Stimulated activated CD4-positive, alpha-beta T cell treated with anti-CD3 and anti-CD28 coated beads, Interleukin-4, amount 100 ng/mL, for 48 hours (primary cell): ENCODE results near the gene MACROD2.

Source experiments
- DNase-seq, 2 donors: peaks; one replicate each; pipeline ENCODE4 v3.0.0-alpha.2; 2020; ENCODE audit warnings: low read depth in 2 of 2

Gene MACROD2

DNA sequence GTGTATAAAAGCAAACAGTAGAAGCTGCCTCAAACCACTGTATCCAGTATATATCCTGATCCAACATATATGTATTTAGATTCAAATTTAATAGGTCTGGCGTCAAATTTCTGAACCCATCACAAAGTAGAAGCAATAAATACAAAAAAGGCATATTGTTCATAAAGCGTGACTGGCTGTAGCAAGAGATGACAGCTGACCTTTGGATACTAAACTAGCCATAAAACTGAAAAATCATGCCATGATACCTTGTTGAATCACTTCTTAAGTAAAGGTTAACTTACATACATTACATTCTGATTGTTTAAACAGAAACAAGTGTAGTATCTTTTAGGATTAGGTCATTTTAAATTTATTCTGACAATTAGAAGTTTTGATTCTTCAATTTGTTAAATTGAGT lies 714.1 kb downstream of the MACROD2 start:
- no peak for DNase-seq

DNA sequence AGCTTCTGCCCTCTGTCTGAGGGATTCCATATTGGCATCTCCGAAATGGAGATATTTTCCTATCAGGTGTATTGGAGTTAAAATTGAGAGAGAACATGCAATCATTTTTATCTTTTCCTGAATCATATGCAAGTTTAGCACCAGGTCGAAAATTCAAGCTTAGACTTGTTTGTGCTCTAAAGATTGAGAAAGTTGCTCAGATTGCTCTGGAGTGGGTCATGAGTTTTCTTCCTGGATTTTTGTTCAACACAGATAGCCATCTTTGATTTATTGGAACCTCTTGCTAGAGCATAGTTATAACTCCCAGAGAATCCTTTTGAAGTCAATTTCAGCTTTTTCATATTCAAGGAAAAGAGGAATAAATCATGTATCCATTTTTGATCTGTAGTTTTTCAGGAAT lies 715.6 kb downstream of the MACROD2 start:
- DNase-seq, result no peak

DNA sequence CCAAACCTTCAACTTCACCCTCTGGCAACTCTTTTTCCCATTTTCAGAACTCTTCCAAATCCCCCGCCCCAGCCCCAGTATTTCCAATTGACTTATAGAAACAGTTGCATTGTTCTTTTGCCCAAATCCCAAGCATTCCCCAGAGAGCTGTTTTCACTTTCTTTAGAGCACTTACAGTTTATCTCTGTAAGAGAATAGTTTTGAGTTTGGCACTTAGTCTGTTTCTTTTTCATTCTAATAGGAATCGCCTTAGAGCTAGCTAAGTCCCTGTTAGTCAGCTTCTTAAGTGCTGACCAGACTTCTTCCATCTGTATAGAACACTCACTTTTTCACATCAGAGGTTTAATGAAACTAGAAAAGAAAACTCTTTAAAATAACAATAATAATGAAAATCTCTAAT lies 716.3 kb downstream of the MACROD2 start:
- no peak for DNase-seq

DNA sequence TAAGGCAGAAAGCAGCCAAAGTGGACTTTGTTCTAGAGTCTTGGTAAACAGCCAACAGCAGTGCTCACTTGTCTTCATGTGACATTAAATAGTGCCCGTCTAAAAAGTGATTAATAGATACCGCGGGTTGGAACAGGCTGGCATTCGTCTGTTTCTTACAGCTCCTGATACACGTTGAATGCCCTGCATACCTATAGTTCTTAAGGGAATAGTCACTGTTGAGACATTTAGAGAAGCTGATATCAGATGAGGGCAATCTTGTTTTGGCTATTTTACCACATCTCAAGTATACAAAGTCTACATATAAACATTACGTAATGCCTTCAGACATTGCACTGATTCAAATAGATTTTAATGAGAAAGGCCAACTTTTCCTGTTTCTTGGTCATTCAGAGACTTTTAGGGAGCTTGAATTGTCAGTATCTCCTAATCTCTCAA lies 717.0 kb downstream of the MACROD2 start:
- no peak for DNase-seq

GRCh38 chr20:14715400-14715799 lies 720.1 kb downstream of the MACROD2 start:
- no peak for DNase-seq

GRCh38 chr20:14716351-14716801 lies 721.1 kb downstream of the MACROD2 start:
- DNase-seq, result no peak

- no peak for DNase-seq
Measured at GRCh38 chr20:14717134-14717999, 722.1 kb downstream of the MACROD2 start.

GRCh38 chr20:14720251-14720650 lies 724.9 kb downstream of the MACROD2 start:
- DNase-seq, result no peak

GRCh38 chr20:14721926-14722452 lies 726.7 kb downstream of the MACROD2 start:
- no peak for DNase-seq

- no peak for DNase-seq
Measured at GRCh38 chr20:14723614-14724013, 728.3 kb downstream of the MACROD2 start.

DNA sequence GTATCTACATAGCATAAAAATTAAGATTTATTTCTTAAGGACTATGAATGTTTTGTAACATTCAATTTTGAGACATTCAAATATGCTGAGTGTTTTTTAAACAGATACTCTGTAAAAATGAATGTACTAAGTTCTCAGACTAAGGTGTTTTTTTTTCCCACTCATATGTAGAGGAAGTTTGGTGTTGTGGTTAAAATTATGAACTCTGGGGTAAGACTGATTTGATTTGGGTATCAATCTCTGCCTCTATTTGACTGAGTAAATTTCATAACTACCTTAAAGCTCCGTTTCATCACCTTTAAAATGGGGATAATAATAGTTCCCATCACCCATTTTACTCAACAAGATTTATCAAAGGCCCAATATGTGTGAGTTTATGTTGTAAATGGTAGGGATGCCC lies 728.7 kb downstream of the MACROD2 start:
- no peak for DNase-seq

DNA sequence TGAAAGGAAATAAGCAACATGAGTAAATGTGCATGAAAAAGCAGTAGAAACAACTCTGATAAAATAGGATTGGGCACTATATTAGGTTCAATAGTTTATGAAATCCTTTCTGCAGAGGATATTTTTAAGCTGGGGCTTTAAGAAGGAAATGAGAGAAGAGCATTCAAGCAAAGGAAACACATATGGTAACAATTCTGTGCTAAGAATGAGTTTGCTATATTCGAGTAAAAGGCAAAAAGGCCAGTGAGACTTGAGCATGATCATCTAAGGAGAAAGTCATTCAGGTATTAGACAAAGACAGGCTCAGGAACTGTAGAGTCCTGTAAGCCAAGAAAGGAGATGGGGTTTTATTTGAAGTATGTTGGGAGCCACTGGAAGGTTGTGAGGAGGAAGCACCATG lies 729.2 kb downstream of the MACROD2 start:
- DNase-seq, result no peak

GRCh38 chr20:14726591-14726990 lies 731.3 kb downstream of the MACROD2 start:
- no peak for DNase-seq

GRCh38 chr20:14727485-14728150 lies 732.3 kb downstream of the MACROD2 start:
- no peak for DNase-seq

DNA sequence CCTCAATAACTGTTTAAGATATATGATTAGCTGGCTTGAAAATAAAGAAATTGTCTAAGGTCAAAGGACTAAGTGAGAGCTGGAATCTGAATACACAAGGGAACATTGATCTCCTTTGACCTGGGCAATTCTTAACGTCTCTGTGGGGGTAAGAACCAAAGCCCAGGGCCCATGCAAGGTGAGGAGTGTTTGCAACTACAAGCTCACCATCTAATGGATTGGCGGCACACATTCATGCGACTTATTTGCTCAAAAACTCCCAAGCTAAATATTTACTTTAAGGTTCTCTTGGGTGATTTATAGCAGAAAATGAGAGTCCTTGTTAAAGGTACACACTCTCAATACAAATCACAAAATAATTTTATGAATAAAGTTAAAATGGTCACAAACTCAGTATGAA lies 734.1 kb downstream of the MACROD2 start:
- no peak for DNase-seq

- no peak for DNase-seq
Measured at GRCh38 chr20:14732343-14732742, 737.0 kb downstream of the MACROD2 start.

DNA sequence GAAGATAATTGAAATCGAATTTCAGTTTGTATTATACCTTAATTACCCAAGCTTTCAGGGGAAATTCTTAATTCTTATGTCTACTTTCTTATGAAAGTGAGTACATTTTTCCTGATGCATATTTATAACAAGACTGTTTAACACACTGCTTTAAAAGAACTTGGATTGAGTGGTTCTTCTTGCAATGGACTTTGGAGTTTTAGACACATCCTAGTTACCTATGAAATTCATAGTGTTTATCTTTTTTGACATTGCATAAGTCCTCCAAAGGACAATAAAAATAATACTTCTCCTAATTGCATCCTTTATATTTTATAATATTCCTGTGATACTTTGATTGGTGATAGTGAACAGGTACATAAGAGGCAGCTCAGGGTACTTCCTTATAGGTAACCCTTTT lies 737.7 kb downstream of the MACROD2 start:
- DNase-seq, result no peak

GRCh38 chr20:14740380-14740779 lies 745.1 kb downstream of the MACROD2 start:
- DNase-seq, result no peak

DNA sequence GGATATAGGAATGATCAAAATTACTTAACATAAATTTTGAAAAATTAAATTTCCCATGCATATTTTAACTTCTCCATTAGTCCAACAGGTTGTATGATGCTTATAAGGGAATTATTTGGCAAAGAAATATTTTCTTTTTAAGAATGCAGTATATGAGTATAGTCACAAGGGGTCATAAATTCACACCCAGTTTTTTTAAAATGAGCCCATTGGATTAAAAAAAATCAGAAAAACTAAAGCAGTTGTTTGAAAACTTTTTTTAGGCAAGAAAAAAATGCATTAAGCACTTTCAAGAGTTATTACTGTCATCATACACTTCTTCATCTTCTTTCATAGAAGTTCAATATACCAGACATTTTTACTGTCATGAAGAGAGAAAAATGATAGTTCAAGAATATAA lies 746.3 kb downstream of the MACROD2 start:
- no peak for DNase-seq

GRCh38 chr20:14744723-14745122 lies 749.4 kb downstream of the MACROD2 start:
- DNase-seq, result no peak

DNA sequence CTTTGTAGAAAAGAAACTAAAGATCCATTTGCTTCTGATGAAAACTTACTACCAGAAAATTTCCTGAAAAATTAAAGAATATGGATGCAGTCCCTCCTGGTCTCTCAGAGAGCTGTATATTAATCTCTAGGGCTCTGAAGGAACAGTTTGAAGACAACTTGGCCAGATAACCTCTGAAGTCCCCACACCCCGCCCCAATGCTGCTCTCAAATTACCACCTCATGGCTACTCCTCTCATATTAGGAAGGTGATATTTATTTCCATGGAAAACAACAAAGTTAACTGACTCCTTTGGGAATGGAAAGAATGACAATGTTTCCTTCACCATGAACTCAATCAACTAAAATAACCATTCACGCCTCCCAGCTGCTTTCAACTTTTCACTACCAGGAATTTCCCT lies 750.5 kb downstream of the MACROD2 start:
- no peak for DNase-seq

GRCh38 chr20:14751191-14751590 lies 755.9 kb downstream of the MACROD2 start:
- DNase-seq, result no peak

- no peak for DNase-seq
Measured at GRCh38 chr20:14757728-14758127, 762.4 kb downstream of the MACROD2 start.
